Panc1 (cell line): ENCODE results near the gene MICAL2.

ENCODE experiments used
- CTCF ChIP-seq: fragments of 450-650 bp; IDR thresholded peaks from 2 replicates; pipeline ENCODE4 v1.5.1; 2017; ENCODE audit warnings: mild to moderate bottlenecking
- POLR2AphosphoS5 ChIP-seq: IDR thresholded peaks from 2 replicates; pipeline ENCODE4 v1.6.1; 2012; ENCODE audit warnings: mild to moderate bottlenecking, low read depth, low read length, moderate library complexity

- TF ChIP-seq CTCF (no peak), POLR2AphosphoS5 (no peak)
These were observed 97.2 kb downstream of the MICAL2 start for GRCh38 chr11:12207384-12208150.
